Panc1 (cell line): ENCODE data around the gene ZP2. TPM values are rescaled to one million over a fixed set of nuclear protein-coding genes. Genes with fewer than 3 reads are reported as not detected.
A peak's percentile ranks its signal among the peaks of the same experiment; 100 is the strongest.
"Not testable (repeated sequence)": the region's sequence is repeated elsewhere in the genome, so short reads cannot be mapped to it uniquely, and the experiment has no call there.

Experiments used
- ATAC-seq: fragments of 200-7000 bp; cut with Tn5 transposase; 2 replicates; pipeline ENCODE4 v1.9.1; 2020; ENCODE audit warnings: mild to moderate bottlenecking, moderate library complexity
- BruUV-seq: library from RNA; stranded (reverse); fragments of 400-500 nt; replicated peaks from 2 replicates; lab custom pipeline; 2021; lab: Mats Ljungman, UMichigan
- CTCF ChIA-PET: fragments of 300-600 bp; sonication (Branson Sonifier 250); formaldehyde crosslinking; loops from one replicate; lab custom pipeline; 2022; ENCODE audit warnings: antibody characterized with exemption; lab: Charles Lee
- POLR2A ChIA-PET: fragments of 300-600 bp; sonication (Branson Sonifier 250); formaldehyde crosslinking; loops from one replicate; lab custom pipeline; 2022; ENCODE audit warnings: antibody characterized with exemption; lab: Charles Lee
- DNase-seq: peaks from one replicate; pipeline ENCODE4 v3.0.0-alpha.2; 2010; ENCODE audit warnings: low read depth, low spot score
- H3K27ac ChIP-seq: 2 replicates; pipeline ENCODE4 v1.5.1; 2011; ENCODE audit warnings: mild to moderate bottlenecking, low read length, inconsistent platforms
- H3K27me3 ChIP-seq: fragments of 200-500 bp; sonication (Bioruptor generic); 2 replicates; pipeline ENCODE4 v1.6.0; 2014; ENCODE audit warnings: low read length, inconsistent platforms; ENCODE audit not compliant: control insufficient read depth, insufficient read depth
- H3K36me3 ChIP-seq: fragments of 200-500 bp; sonication (Bioruptor generic); 2 replicates; pipeline ENCODE4 v1.5.1; 2014; ENCODE audit warnings: inconsistent platforms, mild to moderate bottlenecking, low read length, moderate library complexity; ENCODE audit not compliant: control insufficient read depth, insufficient read depth
- H3K4me1 ChIP-seq: 2 replicates; pipeline ENCODE4 v1.5.1; 2011; ENCODE audit warnings: inconsistent platforms, mild to moderate bottlenecking, low read length, moderate library complexity; ENCODE audit not compliant: control insufficient read depth, insufficient read depth
- H3K4me3 ChIP-seq, 2 experiments: 2 replicates each; pipeline ENCODE4 v1.5.1; 2011 to 2012; ENCODE audit warnings: low read depth in 2 of 2, low read length in 2 of 2, mild to moderate bottlenecking in 2 of 2, inconsistent platforms in 1 of 2, moderate library complexity in 1 of 2
- H3K9me3 ChIP-seq: fragments of 200-500 bp; sonication (Bioruptor generic); 2 replicates; pipeline ENCODE4 v1.5.1; 2014; ENCODE audit warnings: low read depth, mild to moderate bottlenecking, inconsistent platforms, low read length, moderate library complexity; ENCODE audit not compliant: control insufficient read depth, insufficient read depth
- POLR2AphosphoS5 ChIP-seq: IDR thresholded peaks from 2 replicates; pipeline ENCODE4 v1.6.1; 2012; ENCODE audit warnings: mild to moderate bottlenecking, low read depth, low read length, moderate library complexity
- SIN3A ChIP-seq: IDR thresholded peaks from 2 replicates; pipeline ENCODE4 v1.6.1; 2012; ENCODE audit warnings: low read depth, mild to moderate bottlenecking, low read length, moderate library complexity, borderline replicate concordance; ENCODE audit not compliant: insufficient read depth
- in situ Hi-C: cut with HindIII; loops from 2 replicates; pipeline ENCODE4 v1.10.0; 2016; ENCODE audit warnings: low sequenced_read_pairs, low pct_unique_long_range_greater_than_20kb
- intact Hi-C: fragments of 100-400 bp; cut with micrococcal nuclease; formaldehyde crosslinking; loops from one replicate; pipeline ENCODE4 v1.10.0; 2022; ENCODE audit not compliant: unreplicated experiment
- total RNA-seq: library from RNA; stranded (reverse); gene quantifications from one replicate; pipeline ENCODE4 v1.2.1, GENCODE V29; 2021; ENCODE audit not compliant: unreplicated experiment
- TF ChIP-seq, protein P1 (sequence below), 2 experiments: IDR thresholded peaks; 2 replicates each; pipeline ENCODE4 v1.6.1; 2011 to 2012; ENCODE audit warnings: low read depth in 2 of 2, control low read depth in 1 of 2, low read length in 1 of 2, mild to moderate bottlenecking in 1 of 2, moderate library complexity in 1 of 2; ENCODE audit not compliant: insufficient read depth in 1 of 2

Gene ZP2
- total RNA-seq, 1 experiment from 2014 or later = not detected

DNA sequence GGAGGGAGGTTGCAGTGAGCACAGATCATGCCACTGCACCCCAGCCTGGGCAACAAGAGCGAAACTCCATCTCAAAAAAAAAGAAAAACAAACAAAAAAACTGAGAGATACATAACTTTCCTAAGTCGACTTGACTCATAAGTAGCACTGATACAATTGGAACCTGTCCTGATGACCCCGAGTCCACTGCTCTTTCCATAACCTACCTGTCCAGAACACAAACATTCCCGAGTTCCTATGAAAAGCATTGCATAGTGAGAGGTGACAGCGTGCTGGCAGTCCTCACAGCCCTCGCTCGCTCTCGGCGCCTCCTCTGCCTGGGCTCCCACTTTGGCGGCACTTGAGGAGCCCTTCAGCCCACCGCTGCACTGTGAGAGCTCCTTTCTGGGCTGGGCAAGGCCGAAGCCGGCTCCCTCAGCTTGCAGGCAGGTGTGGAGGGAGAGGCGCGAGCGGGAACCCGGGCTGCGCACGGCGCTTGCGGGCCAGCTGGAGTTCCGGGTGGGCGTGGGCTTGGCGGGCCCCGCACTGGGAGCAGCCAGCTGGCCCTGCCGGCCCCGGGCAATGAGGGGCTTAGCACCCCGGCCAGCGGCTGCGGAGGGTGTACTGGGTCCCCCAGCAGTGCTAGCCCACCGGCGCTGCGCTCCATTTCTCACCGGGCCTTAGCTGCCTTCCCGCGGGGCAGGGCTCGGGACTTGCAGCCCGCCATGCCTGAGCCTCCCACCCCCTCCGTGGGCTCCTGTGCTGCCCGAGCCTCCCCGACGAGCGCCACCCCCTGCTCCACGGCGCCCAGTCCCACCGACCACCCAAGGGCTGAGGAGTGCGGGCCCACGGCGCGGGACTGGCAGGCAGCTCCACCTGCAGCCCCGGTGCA, 59.0 kb downstream of the ZP2 start:
- BruUV-seq, intact Hi-C loops, H3K36me3 ChIP-seq, CTCF ChIA-PET, H3K27me3 ChIP-seq, DNase-seq, H3K9me3 ChIP-seq, H3K4me1 ChIP-seq, in situ Hi-C loops, ATAC-seq, POLR2A ChIA-PET, H3K27ac ChIP-seq, H3K4me3 ChIP-seq: not testable (repeated sequence)

DNA sequence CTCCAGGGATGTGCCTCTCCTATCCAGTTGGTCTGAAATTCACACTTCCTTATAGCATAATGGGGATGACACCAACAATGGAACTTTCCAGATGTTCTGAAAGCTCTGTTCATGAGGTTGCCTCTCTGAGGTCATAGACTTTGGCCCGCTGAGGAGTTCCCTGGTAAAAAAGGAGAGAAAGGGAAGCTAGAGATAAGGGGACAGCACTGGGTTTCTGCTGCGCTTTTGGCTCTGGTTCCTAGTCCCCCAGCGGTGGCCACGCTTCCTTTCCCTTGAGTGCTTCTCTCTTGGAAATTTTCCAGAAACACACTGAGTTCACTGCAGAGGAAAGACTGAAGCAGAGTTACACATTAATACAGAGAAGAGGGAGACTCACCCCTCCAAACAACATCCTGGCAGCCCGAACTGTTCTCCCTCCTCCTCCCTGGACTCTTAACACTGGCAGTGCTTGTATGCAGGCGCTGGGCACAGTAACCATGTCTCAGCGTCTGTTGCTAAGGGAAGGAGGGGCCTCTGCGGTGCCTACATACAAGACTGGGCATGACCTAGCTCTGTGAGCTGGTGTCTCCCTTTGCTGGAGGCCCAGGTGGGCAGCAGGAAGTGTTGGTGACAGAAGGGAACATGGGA, 60.9 kb downstream of the ZP2 start, which contains the start of gene DNAH3:
DNAH3 (minus strand) TSS at position 472 of the 627 bp plus-strand sequence. CDS start 527 bp downstream, outside the sequence.
- ChIA-PET CTCF (no interaction called here), POLR2A (no interaction called here)
- H3K27ac ChIP-seq = no peak within 1 kb of the TSS
- ATAC-seq = peak; percentile 58; the same call in 1 of the 2 replicates
- DNase-seq = no peak
- no peaks in the 10 kb centered on the region for H3K4me1 ChIP-seq
- BruUV-seq = no TSS peak
- peaks cover 9% of the 10 kb centered on the region; the same call in 1 of the 2 replicates for H3K27me3 ChIP-seq
- in situ Hi-C loops = no loop called here
- no peaks in the 10 kb centered on the region for H3K36me3 ChIP-seq
- H3K4me3 ChIP-seq = no peak within 1 kb of the TSS
- no peaks in the 10 kb centered on the region for H3K9me3 ChIP-seq
- TF ChIP-seq SIN3A (no peak), POLR2AphosphoS5 (no peak)
- TF ChIP-seq, protein P1, sequence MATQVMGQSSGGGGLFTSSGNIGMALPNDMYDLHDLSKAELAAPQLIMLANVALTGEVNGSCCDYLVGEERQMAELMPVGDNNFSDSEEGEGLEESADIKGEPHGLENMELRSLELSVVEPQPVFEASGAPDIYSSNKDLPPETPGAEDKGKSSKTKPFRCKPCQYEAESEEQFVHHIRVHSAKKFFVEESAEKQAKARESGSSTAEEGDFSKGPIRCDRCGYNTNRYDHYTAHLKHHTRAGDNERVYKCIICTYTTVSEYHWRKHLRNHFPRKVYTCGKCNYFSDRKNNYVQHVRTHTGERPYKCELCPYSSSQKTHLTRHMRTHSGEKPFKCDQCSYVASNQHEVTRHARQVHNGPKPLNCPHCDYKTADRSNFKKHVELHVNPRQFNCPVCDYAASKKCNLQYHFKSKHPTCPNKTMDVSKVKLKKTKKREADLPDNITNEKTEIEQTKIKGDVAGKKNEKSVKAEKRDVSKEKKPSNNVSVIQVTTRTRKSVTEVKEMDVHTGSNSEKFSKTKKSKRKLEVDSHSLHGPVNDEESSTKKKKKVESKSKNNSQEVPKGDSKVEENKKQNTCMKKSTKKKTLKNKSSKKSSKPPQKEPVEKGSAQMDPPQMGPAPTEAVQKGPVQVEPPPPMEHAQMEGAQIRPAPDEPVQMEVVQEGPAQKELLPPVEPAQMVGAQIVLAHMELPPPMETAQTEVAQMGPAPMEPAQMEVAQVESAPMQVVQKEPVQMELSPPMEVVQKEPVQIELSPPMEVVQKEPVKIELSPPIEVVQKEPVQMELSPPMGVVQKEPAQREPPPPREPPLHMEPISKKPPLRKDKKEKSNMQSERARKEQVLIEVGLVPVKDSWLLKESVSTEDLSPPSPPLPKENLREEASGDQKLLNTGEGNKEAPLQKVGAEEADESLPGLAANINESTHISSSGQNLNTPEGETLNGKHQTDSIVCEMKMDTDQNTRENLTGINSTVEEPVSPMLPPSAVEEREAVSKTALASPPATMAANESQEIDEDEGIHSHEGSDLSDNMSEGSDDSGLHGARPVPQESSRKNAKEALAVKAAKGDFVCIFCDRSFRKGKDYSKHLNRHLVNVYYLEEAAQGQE (IDR thresholded peaks at IDR 0.05; ENCODE audit: insufficient read depth in 1 of 2, low read depth in 2 of 2, low read length in 1 of 2) = no peak
- intact Hi-C loops = no loop called here

Other genes starting within 250 kb of the ZP2 start
- 0.62 TPM for gene DNAH3, start 60.7 kb downstream of the ZP2 start, total RNA-seq
- 15.2 TPM for gene LDAF1, start 52.9 kb downstream of the ZP2 start, total RNA-seq
- not detected for gene ANKS4B, start 22.1 kb upstream of the ZP2 start, total RNA-seq
- 0.41 TPM for gene CRYM, start 66.7 kb upstream of the ZP2 start, total RNA-seq